ENCODE results near the gene ATRIP.
"Not testable (repeated sequence)": the region's sequence is repeated elsewhere in the genome, so short reads cannot be mapped to it uniquely, and the experiment has no call there.

ATRIP gene

DNA sequence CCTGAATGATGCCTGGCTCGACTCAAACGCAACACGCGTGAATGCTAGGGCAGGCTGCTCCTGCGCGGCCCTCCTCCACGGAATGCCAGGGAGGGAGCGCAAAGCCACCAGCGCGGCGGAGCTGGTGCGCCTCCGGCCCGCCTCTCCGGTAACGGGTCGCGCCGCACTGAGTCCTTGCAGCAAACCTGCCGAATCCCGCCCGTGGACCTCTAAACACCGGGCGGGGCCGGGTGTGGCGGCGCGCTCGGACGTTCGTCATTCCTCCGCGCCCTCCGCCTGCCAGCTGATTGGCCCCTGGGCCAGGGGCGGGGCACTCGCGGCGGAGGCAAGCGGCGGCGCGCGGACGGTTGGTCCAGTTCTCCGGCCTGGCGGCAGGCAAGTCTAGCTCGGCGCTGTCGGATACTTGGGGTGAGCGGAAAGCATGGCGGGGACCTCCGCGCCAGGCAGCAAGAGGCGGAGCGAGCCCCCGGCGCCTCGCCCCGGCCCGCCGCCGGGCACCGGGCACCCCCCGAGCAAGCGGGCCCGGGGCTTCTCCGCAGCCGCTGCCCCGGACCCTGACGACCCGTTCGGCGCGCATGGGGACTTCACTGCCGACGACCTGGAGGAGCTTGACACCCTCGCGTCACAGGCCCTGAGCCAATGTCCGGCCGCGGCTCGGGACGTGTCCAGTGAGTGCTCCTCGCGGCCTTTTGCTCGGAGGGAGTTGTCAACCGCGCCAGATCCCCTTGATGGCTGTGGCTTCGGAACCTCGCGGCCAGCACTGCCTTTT, at the start of gene ATRIP:
TSS of gene ATRIP (plus strand) at position 313 of the 769 bp plus-strand sequence. CDS start at position 422, 109 bp downstream.
- peak; percentile 34 to 72 for DNase-seq

DNA sequence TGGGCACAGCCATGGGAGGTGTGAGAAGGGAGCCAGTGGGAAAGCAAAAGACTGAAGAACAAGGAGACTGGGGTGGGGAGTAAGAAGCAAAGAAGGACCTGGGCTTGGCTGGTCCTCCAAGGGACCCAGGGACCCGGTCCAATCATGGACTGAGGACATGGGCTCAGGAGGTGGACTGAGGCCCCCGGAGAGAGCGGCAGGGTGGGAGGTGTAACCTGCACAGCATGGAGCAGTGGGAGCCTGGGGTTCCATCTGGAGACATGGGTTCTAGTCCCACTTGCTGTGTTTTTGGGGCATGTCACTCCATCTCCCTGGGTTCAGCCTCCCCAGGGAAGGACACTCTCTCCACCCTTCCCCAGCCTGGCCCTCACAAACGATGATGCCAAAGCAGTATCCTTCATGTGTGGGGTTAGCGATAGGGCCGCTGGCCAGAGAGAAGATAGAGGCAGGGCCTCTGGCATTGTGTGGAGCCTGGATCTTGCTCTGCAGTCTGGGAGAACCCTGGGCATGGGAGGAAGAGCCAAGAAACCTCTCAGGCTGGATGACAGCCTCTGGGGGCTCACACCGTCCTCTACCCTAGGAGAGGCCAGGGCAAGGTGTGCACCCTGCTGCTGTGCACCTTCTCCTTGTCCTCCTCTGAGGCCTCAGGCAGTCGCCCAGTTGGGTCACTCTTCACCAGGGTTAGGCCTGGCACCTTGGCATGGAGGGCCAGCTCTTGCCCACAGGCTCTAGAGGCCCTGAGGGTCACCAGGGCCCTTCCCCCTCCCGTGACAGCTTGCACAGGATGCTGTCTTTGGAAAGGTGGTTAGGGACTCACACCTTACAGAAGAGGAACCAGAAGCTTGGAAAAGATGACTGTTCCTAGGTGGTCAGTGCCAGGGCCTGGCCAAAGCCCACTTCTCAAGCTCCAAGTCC, 48.5 kb upstream of the ATRIP start:
- no peak for DNase-seq

- no peak for DNase-seq
Observed at GRCh38 chr3:48398701-48399386, 47.7 kb upstream of the ATRIP start.

DNA sequence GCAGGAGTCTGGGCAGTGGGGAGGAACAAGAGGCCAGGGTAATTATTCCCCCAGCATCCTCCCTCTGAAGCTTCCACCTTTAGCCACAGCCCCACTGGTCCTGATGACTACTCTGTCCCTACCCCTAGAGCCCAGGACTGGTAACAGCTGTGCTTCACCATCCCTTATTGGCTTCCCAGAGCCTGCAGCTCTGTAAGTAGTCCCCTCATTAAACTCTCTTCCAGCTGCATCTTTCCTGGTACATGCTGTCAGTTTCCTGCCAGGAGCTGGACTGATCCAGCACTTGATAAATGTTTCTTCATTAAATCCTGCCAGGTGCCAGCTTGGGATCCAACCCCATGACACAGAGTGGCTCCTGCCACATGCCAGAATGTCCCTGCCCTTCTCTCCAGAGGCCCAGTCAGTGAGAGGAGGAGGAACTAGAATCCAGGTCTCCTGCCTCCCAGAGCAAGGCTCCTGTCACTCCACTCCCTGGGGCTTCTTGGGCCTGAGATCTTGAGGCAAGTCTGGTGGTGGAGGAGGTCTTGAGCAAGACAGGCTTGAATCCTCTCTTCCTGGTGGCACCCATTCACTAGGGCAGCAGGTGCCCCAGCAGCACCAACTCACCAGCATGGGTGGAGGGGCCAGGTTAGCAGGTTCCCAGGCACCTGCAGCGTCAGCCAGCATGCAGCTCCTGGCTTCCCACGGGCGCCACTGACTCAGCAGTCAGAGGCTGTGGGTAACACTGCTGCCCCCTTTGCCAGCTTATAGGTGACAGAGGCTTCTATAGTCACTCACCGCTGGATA, 47.0 kb upstream of the ATRIP start:
- no peak for DNase-seq

DNA sequence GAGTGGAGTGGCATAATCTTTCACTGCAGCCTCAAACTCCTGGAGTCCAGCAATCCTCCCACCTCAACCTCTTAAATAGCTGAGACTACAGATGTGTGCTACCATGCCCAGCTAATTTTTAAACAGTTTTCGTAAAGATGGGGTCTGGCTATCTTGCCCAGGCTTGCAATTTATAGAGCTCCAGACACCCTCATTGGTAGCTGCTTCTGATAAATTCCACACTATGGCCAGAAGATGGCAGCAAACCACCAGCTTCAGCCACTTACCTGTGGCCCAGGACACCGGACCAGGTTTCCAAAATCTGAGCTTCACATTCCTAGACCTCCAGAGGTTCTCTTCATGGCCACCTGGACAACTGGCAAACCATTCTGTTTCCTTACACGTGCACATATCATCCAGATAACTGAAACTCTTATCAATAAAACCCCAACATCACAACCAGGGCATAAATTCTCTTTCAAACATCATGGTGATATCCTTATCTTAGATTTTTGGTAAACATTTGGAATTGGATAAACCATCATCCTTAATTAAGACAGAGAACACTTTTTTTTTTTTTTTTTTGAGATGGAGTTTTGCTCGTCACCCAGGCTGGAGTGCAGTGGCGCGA, 45.6 kb upstream of the ATRIP start:
- peak; percentile 8 to 38 for DNase-seq

DNA sequence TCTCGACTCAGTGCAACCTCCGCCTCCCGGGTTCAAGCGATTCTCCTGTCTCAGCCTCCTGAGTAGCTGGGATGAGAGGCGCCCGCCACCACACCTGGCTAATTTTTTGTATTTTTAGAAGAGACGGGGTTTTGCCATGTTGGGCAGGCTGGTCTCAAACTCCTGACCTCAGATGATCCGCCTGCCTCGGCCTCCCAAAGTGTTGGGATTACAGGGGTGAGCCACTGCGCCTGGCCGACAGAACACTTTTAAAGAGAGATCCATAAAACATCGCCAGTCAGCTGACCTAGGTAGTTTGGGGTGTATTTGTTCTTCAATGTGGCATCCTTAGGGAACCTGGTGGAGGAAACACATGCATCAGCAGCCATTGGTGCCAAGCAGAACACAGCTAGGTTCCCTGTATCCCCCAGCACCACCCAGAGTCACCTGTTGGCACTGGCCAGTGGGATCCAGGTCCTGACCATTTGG, 45.1 kb upstream of the ATRIP start:
- not testable (repeated sequence) for DNase-seq

DNA sequence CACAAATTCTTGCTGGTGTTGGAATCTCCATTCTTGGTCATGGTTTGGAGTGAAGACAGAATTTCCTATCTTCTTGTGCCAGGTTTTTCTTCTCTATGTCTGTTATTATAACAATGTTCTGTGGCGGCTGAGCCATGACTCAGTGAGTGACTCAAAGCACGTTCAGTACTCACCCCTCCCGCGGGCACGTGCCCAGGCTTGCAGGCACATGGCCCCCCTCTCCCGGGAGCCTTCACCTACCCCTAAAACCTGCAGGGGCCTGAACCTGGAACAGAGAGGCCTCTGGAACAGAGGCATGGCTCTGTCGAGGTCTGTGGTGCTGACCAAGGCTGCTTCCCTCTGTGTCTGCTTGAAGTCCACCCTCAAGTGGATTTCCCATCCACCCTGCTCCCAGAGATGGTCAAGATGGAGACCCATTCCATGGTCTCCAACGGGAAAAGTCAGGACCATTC, 44.2 kb upstream of the ATRIP start:
- no peak for DNase-seq

GRCh38 chr3:48402907-48403306, 43.6 kb upstream of the ATRIP start:
- no peak for DNase-seq

- DNase-seq = no peak
Observed at GRCh38 chr3:48403533-48404439, 42.8 kb upstream of the ATRIP start.

- no peak for DNase-seq
Observed at GRCh38 chr3:48404440-48405342, 41.8 kb upstream of the ATRIP start.

- no peak for DNase-seq
Observed at GRCh38 chr3:48405343-48405881, 41.1 kb upstream of the ATRIP start.

DNA sequence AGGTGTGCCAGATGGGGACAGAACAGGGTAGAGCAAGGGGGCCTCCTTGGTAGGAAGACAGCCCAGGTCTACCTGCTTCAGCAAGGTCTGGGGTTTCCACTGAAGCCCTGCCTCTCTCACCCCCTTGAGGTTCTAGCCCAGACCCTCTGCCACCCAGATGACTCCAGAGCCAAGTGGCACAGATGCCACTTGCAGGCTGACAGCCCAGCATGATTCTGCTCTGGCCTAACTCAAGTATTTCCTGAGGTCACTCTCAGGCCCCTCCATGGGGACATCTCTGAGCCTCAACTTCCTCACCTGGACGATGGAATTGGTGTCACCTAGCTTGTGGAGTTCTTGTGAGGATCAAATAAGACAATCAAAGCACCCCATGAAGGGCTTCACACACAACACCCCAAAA, 40.6 kb upstream of the ATRIP start:
- DNase-seq = no peak

GRCh38 chr3:48406443-48407431, 39.8 kb upstream of the ATRIP start:
- no peak for DNase-seq

- no peak for DNase-seq
Observed at GRCh38 chr3:48407542-48408099, 38.9 kb upstream of the ATRIP start.

- no peak for DNase-seq
Observed at GRCh38 chr3:48408823-48409281, 37.7 kb upstream of the ATRIP start.

GRCh38 chr3:48409291-48410201, 37.0 kb upstream of the ATRIP start:
- DNase-seq = no peak
